ENCODE results near the gene FMO1. TPM values are rescaled to one million over a fixed set of nuclear protein-coding genes. Genes with fewer than 3 reads are reported as not detected.
"Not testable (repeated sequence)": the region's sequence is repeated elsewhere in the genome, so short reads cannot be mapped to it uniquely, and the experiment has no call there.

FMO1 gene
- total RNA-seq, 1 experiment from 2014 or later = not detected

- H3K27ac Mint-ChIP-seq = peak overlapping the region in 1 of 3 experiments; percentile 5; a peak in 2 of 7 replicates
- Histone ChIP-seq H2BK15ac (ENCODE audit: low read depth, low read length) (no peak overlapping the region), H3K14ac (ENCODE audit: insufficient read depth, low read length) (no peak overlapping the region), H3K4me1 (ENCODE audit: insufficient read depth, low read length) (peaks cover 15% of the 10 kb centered on the region), H2BK20ac (ENCODE audit: low read depth, low read length, poor library complexity, severe bottlenecking) (no peak overlapping the region), H4K5ac (ENCODE audit: insufficient read length, low read depth, low read length) (no peak overlapping the region), H3K27ac (ENCODE audit: insufficient read length, low read depth, low read length) (no peak overlapping the region), H3K18ac (ENCODE audit: insufficient read length, low read depth, low read length) (no peak overlapping the region), H3K9me3 (ENCODE audit: control insufficient read depth, low read depth, low read length) (no peaks in the 10 kb centered on the region), H3K27me3 (ENCODE audit: insufficient read depth, low read length) (no peaks in the 10 kb centered on the region), H2AFZ (ENCODE audit: low read length) (no peak overlapping the region), H3K23ac (ENCODE audit: insufficient read length, low read depth, low read length) (no peak overlapping the region), H3K23me2 (ENCODE audit: insufficient read length, low read depth, low read length, poor library complexity, severe bottlenecking) (no peaks in the 10 kb centered on the region), H3K56ac (ENCODE audit: insufficient read length, low read depth, low read length) (no peak overlapping the region), H3K4ac (ENCODE audit: low read depth, low read length) (no peak overlapping the region), H4K91ac (ENCODE audit: insufficient read length, low read depth, low read length) (no peak overlapping the region), H3K9ac (ENCODE audit: extremely low read depth, insufficient read length, low read length) (no peak overlapping the region), H3T11ph (ENCODE audit: low read length) (no peak overlapping the region), H2BK12ac (ENCODE audit: insufficient read length, low read depth, low read length) (no peak overlapping the region), H4K8ac (replicated peaks; ENCODE audit: insufficient read length, low read depth, low read length) (no peak overlapping the region), H4K20me1 (ENCODE audit: control insufficient read depth, insufficient read depth, insufficient read length) (no peaks in the 10 kb centered on the region), H3K79me1 (ENCODE audit: insufficient read depth, low read depth, low read length, poor library complexity, severe bottlenecking) (no peaks in the 10 kb centered on the region), H3K4me2 (ENCODE audit: insufficient read depth, insufficient read length, low read length) (no peak overlapping the region), H2BK120ac (ENCODE audit: low read depth, low read length, poor library complexity, severe bottlenecking) (no peak overlapping the region), H2BK5ac (ENCODE audit: insufficient read length, low read length) (no peak overlapping the region), H3K79me2 (ENCODE audit: insufficient read depth, low read length) (no peaks in the 10 kb centered on the region), H2AK5ac (ENCODE audit: insufficient read length, low read length) (no peak overlapping the region)
- no peak overlapping the region for H3K4me3 Mint-ChIP-seq
- H3K4me1 Mint-ChIP-seq = peaks cover 26 to 29% of the 10 kb centered on the region in 2 experiments
- no peak for DNase-seq
- no peaks in the 10 kb centered on the region; a peak in 1 of 7 replicates for H3K36me3 Mint-ChIP-seq (ENCODE audit: insufficient read depth in 1 of 3, low read depth in 3 of 3)
- WGBS (ENCODE audit: extremely low coverage, insufficient read length, low lambda C conversion rate) = no CpG with 5 or more reads among the region's 1 CpG
- TF ChIP-seq CTCF (conservative IDR thresholded peaks at IDR 0.05) = no peak
- no peaks in the 10 kb centered on the region for H3K9me3 Mint-ChIP-seq
- H3K27me3 Mint-ChIP-seq (ENCODE audit: low read depth) = no peaks in the 10 kb centered on the region
Observed at GRCh38 chr1:171292799-171293198, 44.5 kb downstream of the FMO1 start.

- H3K36me3 Mint-ChIP-seq (ENCODE audit: insufficient read depth in 1 of 3, low read depth in 3 of 3); H3K4me2 ChIP-seq (ENCODE audit: insufficient read depth, insufficient read length, low read length); H2BK15ac ChIP-seq (ENCODE audit: low read depth, low read length); H3K27me3 Mint-ChIP-seq (ENCODE audit: low read depth); DNase-seq; H3K56ac ChIP-seq (ENCODE audit: insufficient read length, low read depth, low read length); H3K4me3 Mint-ChIP-seq; H4K20me1 ChIP-seq (ENCODE audit: control insufficient read depth, insufficient read depth, insufficient read length); H3K27ac ChIP-seq (ENCODE audit: insufficient read length, low read depth, low read length); H3K9me3 ChIP-seq (ENCODE audit: control insufficient read depth, low read depth, low read length); H2AFZ ChIP-seq (ENCODE audit: low read length); H3K9ac ChIP-seq (ENCODE audit: extremely low read depth, insufficient read length, low read length); H2BK120ac ChIP-seq (ENCODE audit: low read depth, low read length, poor library complexity, severe bottlenecking); H3K9me3 Mint-ChIP-seq; H3K4ac ChIP-seq (ENCODE audit: low read depth, low read length); H3K18ac ChIP-seq (ENCODE audit: insufficient read length, low read depth, low read length); H3K79me1 ChIP-seq (ENCODE audit: insufficient read depth, low read depth, low read length, poor library complexity, severe bottlenecking); H3T11ph ChIP-seq (ENCODE audit: low read length); H3K23me2 ChIP-seq (ENCODE audit: insufficient read length, low read depth, low read length, poor library complexity, severe bottlenecking); H4K91ac ChIP-seq (ENCODE audit: insufficient read length, low read depth, low read length); H3K14ac ChIP-seq (ENCODE audit: insufficient read depth, low read length); H3K23ac ChIP-seq (ENCODE audit: insufficient read length, low read depth, low read length); H3K79me2 ChIP-seq (ENCODE audit: insufficient read depth, low read length); H4K5ac ChIP-seq (ENCODE audit: insufficient read length, low read depth, low read length); H2BK5ac ChIP-seq (ENCODE audit: insufficient read length, low read length); H3K27ac Mint-ChIP-seq; H3K27me3 ChIP-seq (ENCODE audit: insufficient read depth, low read length); H2BK12ac ChIP-seq (ENCODE audit: insufficient read length, low read depth, low read length); H4K8ac ChIP-seq (replicated peaks; ENCODE audit: insufficient read length, low read depth, low read length); H2BK20ac ChIP-seq (ENCODE audit: low read depth, low read length, poor library complexity, severe bottlenecking); H2AK5ac ChIP-seq (ENCODE audit: insufficient read length, low read length): not testable (repeated sequence)
- H3K4me1 Mint-ChIP-seq = peaks cover 51 to 54% of the 10 kb centered on the region in 2 experiments
- peaks cover 29% of the 10 kb centered on the region for H3K4me1 ChIP-seq (ENCODE audit: insufficient read depth, low read length)
- WGBS (ENCODE audit: extremely low coverage, insufficient read length, low lambda C conversion rate) = no CpG with 5 or more reads among the region's 7 CpGs
Observed at GRCh38 chr1:171295383-171295782, 47.1 kb downstream of the FMO1 start.

Measured in H9 (cell line).